Measurements from ENCODE around the gene RAB40B.

DNA sequence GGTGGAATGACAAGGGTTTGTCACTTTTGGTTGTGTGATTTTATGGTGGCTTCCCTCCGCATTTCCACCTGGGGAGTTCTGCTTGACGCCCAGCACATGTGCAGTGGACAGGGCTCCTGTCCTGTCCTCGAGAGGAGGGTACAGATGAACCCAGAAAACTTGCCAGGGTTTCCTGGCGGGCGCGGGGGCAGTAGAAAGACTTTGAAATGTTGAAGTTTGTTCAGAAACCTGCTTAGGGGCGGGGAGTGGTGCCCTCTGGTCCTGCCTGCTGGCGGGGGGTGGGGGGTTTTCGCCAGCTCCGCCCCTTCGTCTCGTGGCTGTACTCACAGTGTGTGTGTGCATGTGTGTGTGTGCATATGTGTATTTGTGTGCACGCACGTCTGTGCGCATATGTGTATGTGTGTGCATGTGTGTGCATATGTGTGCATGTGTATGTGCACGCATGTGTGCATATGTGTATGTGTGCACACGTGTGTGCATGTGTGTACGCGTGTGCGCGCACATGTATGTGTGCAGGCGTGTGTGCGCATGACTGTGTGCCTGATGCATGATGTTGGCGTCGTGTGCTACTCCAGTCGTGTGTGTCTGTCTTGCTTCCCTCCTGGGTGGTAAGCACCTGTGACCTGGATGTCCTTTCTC, 24.8 kb upstream of the RAB40B start:
- TF ChIP-seq, protein P1, sequence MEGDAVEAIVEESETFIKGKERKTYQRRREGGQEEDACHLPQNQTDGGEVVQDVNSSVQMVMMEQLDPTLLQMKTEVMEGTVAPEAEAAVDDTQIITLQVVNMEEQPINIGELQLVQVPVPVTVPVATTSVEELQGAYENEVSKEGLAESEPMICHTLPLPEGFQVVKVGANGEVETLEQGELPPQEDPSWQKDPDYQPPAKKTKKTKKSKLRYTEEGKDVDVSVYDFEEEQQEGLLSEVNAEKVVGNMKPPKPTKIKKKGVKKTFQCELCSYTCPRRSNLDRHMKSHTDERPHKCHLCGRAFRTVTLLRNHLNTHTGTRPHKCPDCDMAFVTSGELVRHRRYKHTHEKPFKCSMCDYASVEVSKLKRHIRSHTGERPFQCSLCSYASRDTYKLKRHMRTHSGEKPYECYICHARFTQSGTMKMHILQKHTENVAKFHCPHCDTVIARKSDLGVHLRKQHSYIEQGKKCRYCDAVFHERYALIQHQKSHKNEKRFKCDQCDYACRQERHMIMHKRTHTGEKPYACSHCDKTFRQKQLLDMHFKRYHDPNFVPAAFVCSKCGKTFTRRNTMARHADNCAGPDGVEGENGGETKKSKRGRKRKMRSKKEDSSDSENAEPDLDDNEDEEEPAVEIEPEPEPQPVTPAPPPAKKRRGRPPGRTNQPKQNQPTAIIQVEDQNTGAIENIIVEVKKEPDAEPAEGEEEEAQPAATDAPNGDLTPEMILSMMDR (IDR thresholded peaks at IDR 0.05), result no peak
- TF ChIP-seq POLR2A (IDR thresholded peaks at IDR 0.05), result no peak

Data from heart left ventricle (tissue), 13 donors.